ENCODE measurements around the gene WIZ. TPM values are rescaled to one million over a fixed set of nuclear protein-coding genes. Genes with fewer than 3 reads are reported as not detected.

The WIZ gene
- total and polyA plus RNA-seq, 4 donors, result 14.5 to 42.6 (median 23.3) TPM

- Histone ChIP-seq H3K36me3 (ENCODE audit: control insufficient read depth in 4 of 4, insufficient read depth in 4 of 4, low read length in 4 of 4) (peaks cover 0 to 4% (median 1%) of the 10 kb centered on the region in 4 donors), H3K27ac (ENCODE audit: low read depth in 1 of 2, low read length in 1 of 2) (peak overlapping the region in 1 of 2 donors; percentile 85), H3K9ac (ENCODE audit: insufficient read depth in 1 of 2, low read length in 2 of 2) (no peak overlapping the region), H3K4me3 (no peak overlapping the region), H3K9me3 (ENCODE audit: control insufficient read depth in 4 of 4, insufficient read depth in 3 of 4, low read length in 3 of 4) (no peaks in the 10 kb centered on the region), H3K4me1 (ENCODE audit: control insufficient read depth in 5 of 5, insufficient read depth in 5 of 5, low read length in 5 of 5) (peaks cover 2 to 10% (median 5%) of the 10 kb centered on the region in 5 donors), H3K27me3 (ENCODE audit: control insufficient read depth in 3 of 3, insufficient read depth in 3 of 3, low read length in 2 of 3) (no peaks in the 10 kb centered on the region)
- TF ChIP-seq CTCF (IDR thresholded peaks at IDR 0.05; ENCODE audit: control extremely low read depth, extremely low read depth), result no peak
- ATAC-seq (ENCODE audit: insufficient read depth, low FRiP score) (no peak), DNase-seq (no peak)
- 93 to 96% methylated on average over 9 of the region's 9 CpGs for WGBS, 2 donors
Measured at GRCh38 chr19:15445227-15445605, 4.5 kb downstream of the WIZ start.

- H3K9me3 ChIP-seq (ENCODE audit: control insufficient read depth in 4 of 4, insufficient read depth in 3 of 4, low read length in 3 of 4), result no peaks in the 10 kb centered on the region
- no peak overlapping the region for H3K4me3 ChIP-seq
- no peak for TF ChIP-seq CTCF (IDR thresholded peaks at IDR 0.05; ENCODE audit: control extremely low read depth, extremely low read depth)
- H3K27ac ChIP-seq (ENCODE audit: low read depth in 1 of 2, low read length in 1 of 2), result peak overlapping the region in 1 of 2 donors; percentile 85
- H3K4me1 ChIP-seq (ENCODE audit: control insufficient read depth in 5 of 5, insufficient read depth in 5 of 5, low read length in 5 of 5), result peaks cover 2 to 10% (median 5%) of the 10 kb centered on the region in 5 donors
- peaks cover 0 to 5% (median 1%) of the 10 kb centered on the region in 4 donors for H3K36me3 ChIP-seq (ENCODE audit: control insufficient read depth in 4 of 4, insufficient read depth in 4 of 4, low read length in 4 of 4)
- H3K9ac ChIP-seq (ENCODE audit: insufficient read depth in 1 of 2, low read length in 2 of 2), result no peak overlapping the region
- WGBS, 2 donors, result 90 to 94% methylated on average over 15 of the region's 15 CpGs
- no peaks in the 10 kb centered on the region for H3K27me3 ChIP-seq (ENCODE audit: control insufficient read depth in 3 of 3, insufficient read depth in 3 of 3, low read length in 2 of 3)
- ATAC-seq (ENCODE audit: insufficient read depth, low FRiP score), result no peak
- no peak for DNase-seq
Measured at GRCh38 chr19:15444505-15445226, 5.1 kb downstream of the WIZ start.

GRCh38 chr19:15443838-15444237 is 5.9 kb downstream of the WIZ start:
- no peak for DNase-seq
- Histone ChIP-seq H3K4me3 (no peak overlapping the region), H3K9me3 (ENCODE audit: control insufficient read depth in 4 of 4, insufficient read depth in 3 of 4, low read length in 3 of 4) (no peaks in the 10 kb centered on the region), H3K4me1 (ENCODE audit: control insufficient read depth in 5 of 5, insufficient read depth in 5 of 5, low read length in 5 of 5) (peaks cover 2 to 5% (median 4%) of the 10 kb centered on the region in 5 donors), H3K36me3 (ENCODE audit: control insufficient read depth in 4 of 4, insufficient read depth in 4 of 4, low read length in 4 of 4) (peaks cover 0 to 5% (median 1%) of the 10 kb centered on the region in 4 donors), H3K27me3 (ENCODE audit: control insufficient read depth in 3 of 3, insufficient read depth in 3 of 3, low read length in 2 of 3) (no peaks in the 10 kb centered on the region), H3K27ac (ENCODE audit: low read depth in 1 of 2, low read length in 1 of 2) (peak overlapping the region in 1 of 2 donors; percentile 85), H3K9ac (ENCODE audit: insufficient read depth in 1 of 2, low read length in 2 of 2) (no peak overlapping the region)
- no peak for TF ChIP-seq CTCF (IDR thresholded peaks at IDR 0.05; ENCODE audit: control extremely low read depth, extremely low read depth)
- no peak for ATAC-seq (ENCODE audit: insufficient read depth, low FRiP score)
- 83 to 90% methylated on average over 10 of the region's 10 CpGs for WGBS, 2 donors
